ENCODE data around the gene AKAP6. TPM values are rescaled to one million over a fixed set of nuclear protein-coding genes. Genes with fewer than 3 reads are reported as not detected.
"Not testable (repeated sequence)": the region's sequence is repeated elsewhere in the genome, so short reads cannot be mapped to it uniquely, and the experiment has no call there.

The AKAP6 gene
- total and polyA plus RNA-seq, 2 experiments from 2014 or later = 0.38 to 0.42 TPM

- TF ChIP-seq ZNF462 (CRISPR knock-in tag; IDR thresholded peaks at IDR 0.05) (no peak), NANOG (IDR thresholded peaks at IDR 0.05; ENCODE audit: borderline replicate concordance) (no peak), EZH2phosphoT487 (IDR thresholded peaks at IDR 0.05; ENCODE audit: unreplicated experiment) (no peak), CREB1 (CRISPR knock-in tag; IDR thresholded peaks at IDR 0.05; ENCODE audit: low read depth) (no peak), ETS1 (IDR thresholded peaks at IDR 0.05) (no peak)
These were observed 43.1 kb downstream of the AKAP6 start (continued) for GRCh38 chr14:32372154-32372553.

- not testable (repeated sequence) for H3K4me3 ChIP-seq; H3K79me2 ChIP-seq (replicated peaks; ENCODE audit: insufficient read depth); H3K4me1 Mint-ChIP-seq; H3K4me1 ChIP-seq (ENCODE audit: insufficient read depth); H3K4me3 Mint-ChIP-seq; H4K20me1 ChIP-seq (replicated peaks; ENCODE audit: insufficient read depth); H3K4me2 ChIP-seq; H3K9me2 ChIP-seq (ENCODE audit: insufficient read depth); H3F3A ChIP-seq (replicated peaks; ENCODE audit: low read depth); H3K27ac ChIP-seq (ENCODE audit: low read depth); ATAC-seq; DNase-seq (ENCODE audit: low spot score); H3K27me3 ChIP-seq (ENCODE audit: insufficient read depth); H3K36me3 Mint-ChIP-seq (ENCODE audit: low read depth); H3K27me3 Mint-ChIP-seq (ENCODE audit: insufficient read depth, low read depth, poor library complexity); H3K36me3 ChIP-seq (ENCODE audit: insufficient read depth); H3K9me3 Mint-ChIP-seq
- peak overlapping the region; percentile 83 for H2AFZ ChIP-seq
- H3K27ac Mint-ChIP-seq = peak overlapping the region; percentile 78
These were observed 44.1 kb downstream of the AKAP6 start for GRCh38 chr14:32373174-32373573.

Data from GM23338 (cell line).